Measurements from ENCODE around the gene LLGL2.
"Not testable (repeated sequence)": the region's sequence is repeated elsewhere in the genome, so short reads cannot be mapped to it uniquely, and the experiment has no call there.

The LLGL2 gene

GRCh38 chr17:75589919-75590303, 64.4 kb downstream of the LLGL2 start:
- DNase-seq (ENCODE audit: low read depth in 1 of 2, low spot score in 1 of 2), result no peak

GRCh38 chr17:75590314-75590761, 64.8 kb downstream of the LLGL2 start:
- DNase-seq (ENCODE audit: low read depth in 1 of 2, low spot score in 1 of 2), result no peak

GRCh38 chr17:75590849-75591721, 65.6 kb downstream of the LLGL2 start:
- no peak for DNase-seq (ENCODE audit: low read depth in 1 of 2, low spot score in 1 of 2)

GRCh38 chr17:75591722-75592302, 66.3 kb downstream of the LLGL2 start:
- no peak for DNase-seq (ENCODE audit: low read depth in 1 of 2, low spot score in 1 of 2)

GRCh38 chr17:75592348-75593020, 67.0 kb downstream of the LLGL2 start:
- DNase-seq (ENCODE audit: low read depth in 1 of 2, low spot score in 1 of 2), result no peak

GRCh38 chr17:75593430-75593829, 67.9 kb downstream of the LLGL2 start:
- DNase-seq (ENCODE audit: low read depth in 1 of 2, low spot score in 1 of 2), result not testable (repeated sequence)

- DNase-seq (ENCODE audit: low read depth in 1 of 2, low spot score in 1 of 2), result no peak
Observed at GRCh38 chr17:75594499-75595283, 69.2 kb downstream of the LLGL2 start.

GRCh38 chr17:75595284-75595919, 69.9 kb downstream of the LLGL2 start:
- DNase-seq (ENCODE audit: low read depth in 1 of 2, low spot score in 1 of 2), result no peak

GRCh38 chr17:75595920-75596313, 70.4 kb downstream of the LLGL2 start:
- DNase-seq (ENCODE audit: low read depth in 1 of 2, low spot score in 1 of 2), result no peak

GRCh38 chr17:75596320-75597087, 71.0 kb downstream of the LLGL2 start:
- no peak for DNase-seq (ENCODE audit: low read depth in 1 of 2, low spot score in 1 of 2)

GRCh38 chr17:75601057-75601987, 75.8 kb downstream of the LLGL2 start:
- peak; percentile 25 to 37 for DNase-seq (ENCODE audit: low read depth in 1 of 2, low spot score in 1 of 2)

GRCh38 chr17:75602644-75603043, 77.1 kb downstream of the LLGL2 start:
- DNase-seq (ENCODE audit: low read depth in 1 of 2, low spot score in 1 of 2), result no peak

GRCh38 chr17:75603123-75603522, 77.6 kb downstream of the LLGL2 start:
- no peak for DNase-seq (ENCODE audit: low read depth in 1 of 2, low spot score in 1 of 2)

GRCh38 chr17:75604034-75604695, 78.7 kb downstream of the LLGL2 start:
- no peak for DNase-seq (ENCODE audit: low read depth in 1 of 2, low spot score in 1 of 2)

- no peak for DNase-seq (ENCODE audit: low read depth in 1 of 2, low spot score in 1 of 2)
Observed at GRCh38 chr17:75605790-75606189, 80.3 kb downstream of the LLGL2 start.

- DNase-seq (ENCODE audit: low read depth in 1 of 2, low spot score in 1 of 2), result no peak
Observed at GRCh38 chr17:75607086-75607485, 81.6 kb downstream of the LLGL2 start.

GRCh38 chr17:75610103-75610984, 84.8 kb downstream of the LLGL2 start:
- no peak for DNase-seq (ENCODE audit: low read depth in 1 of 2, low spot score in 1 of 2)
